ENCODE data around the gene USP17L15. TPM values are rescaled to one million over a fixed set of nuclear protein-coding genes. Genes with fewer than 3 reads are reported as not detected.
"Not testable (repeated sequence)": the region's sequence is repeated elsewhere in the genome, so short reads cannot be mapped to it uniquely, and the experiment has no call there.

The USP17L15 gene, protein sequence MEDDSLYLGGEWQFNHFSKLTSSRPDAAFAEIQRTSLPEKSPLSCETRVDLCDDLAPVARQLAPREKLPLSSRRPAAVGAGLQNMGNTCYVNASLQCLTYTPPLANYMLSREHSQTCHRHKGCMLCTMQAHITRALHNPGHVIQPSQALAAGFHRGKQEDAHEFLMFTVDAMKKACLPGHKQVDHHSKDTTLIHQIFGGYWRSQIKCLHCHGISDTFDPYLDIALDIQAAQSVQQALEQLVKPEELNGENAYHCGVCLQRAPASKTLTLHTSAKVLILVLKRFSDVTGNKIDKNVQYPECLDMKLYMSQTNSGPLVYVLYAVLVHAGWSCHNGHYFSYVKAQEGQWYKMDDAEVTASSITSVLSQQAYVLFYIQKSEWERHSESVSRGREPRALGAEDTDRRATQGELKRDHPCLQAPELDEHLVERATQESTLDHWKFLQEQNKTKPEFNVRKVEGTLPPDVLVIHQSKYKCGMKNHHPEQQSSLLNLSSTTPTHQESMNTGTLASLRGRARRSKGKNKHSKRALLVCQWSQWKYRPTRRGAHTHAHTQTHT
- not detected in 3 replicates for total RNA-seq
- long read RNA-seq, result 0 reads

DNA sequence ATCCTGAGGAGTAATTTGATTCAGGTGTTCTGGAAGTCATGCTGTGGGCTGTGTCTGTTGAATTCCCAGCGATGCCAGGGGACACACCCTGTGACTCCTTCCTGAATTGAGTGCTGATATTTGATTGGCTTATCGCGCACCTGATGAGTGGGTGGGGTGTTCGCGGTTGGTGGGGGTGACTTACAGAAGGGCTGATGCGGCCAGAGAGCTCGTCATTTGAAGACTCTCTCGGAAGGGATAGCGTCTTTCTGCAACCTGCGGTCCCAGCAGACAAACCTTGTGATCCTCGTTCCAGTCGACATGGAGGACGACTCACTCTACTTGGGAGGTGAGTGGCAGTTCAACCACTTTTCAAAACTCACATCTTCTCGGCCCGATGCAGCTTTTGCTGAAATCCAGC, at the start of gene USP17L15:
USP17L15 (plus strand) TSS at position 301 of the 400 bp plus-strand sequence; CDS start at position 301, 0 bp downstream.
- not testable (repeated sequence) for H3K9me3 Mint-ChIP-seq (ENCODE audit: low read depth); H3K4me1 Mint-ChIP-seq (ENCODE audit: low read depth); H3K36me3 Mint-ChIP-seq (ENCODE audit: low read depth); H3K4me3 Mint-ChIP-seq (ENCODE audit: unreplicated experiment); H3K27ac Mint-ChIP-seq (ENCODE audit: unreplicated experiment); H3K27me3 Mint-ChIP-seq (ENCODE audit: low read depth); DNase-seq (ENCODE audit: low spot score)

DNA sequence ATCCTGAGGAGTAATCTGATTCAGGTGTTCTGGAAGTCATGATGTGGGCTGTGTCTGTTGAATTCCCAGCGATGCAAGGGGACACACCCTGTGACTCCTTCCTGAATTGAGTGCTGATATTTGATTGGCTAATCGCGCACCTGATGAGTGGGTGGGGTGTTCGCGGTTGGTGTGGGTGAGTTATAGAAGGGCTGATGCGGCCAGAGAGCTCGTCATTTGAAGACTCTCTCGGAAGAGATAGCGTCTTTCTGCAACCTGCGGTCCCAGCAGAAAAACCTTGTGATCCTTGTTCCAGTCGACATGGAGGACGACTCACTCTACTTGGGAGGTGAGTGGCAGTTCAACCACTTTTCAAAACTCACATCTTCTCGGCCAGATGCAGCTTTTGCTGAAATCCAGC, 23.8 kb upstream of the USP17L15 start, which contains the start of gene USP17L10:
USP17L10 (plus strand) TSS at position 301 of the 400 bp plus-strand sequence; CDS start at position 301, 0 bp downstream.
- H3K36me3 Mint-ChIP-seq (ENCODE audit: low read depth); H3K27ac Mint-ChIP-seq (ENCODE audit: unreplicated experiment); H3K4me1 Mint-ChIP-seq (ENCODE audit: low read depth); H3K9me3 Mint-ChIP-seq (ENCODE audit: low read depth); H3K4me3 Mint-ChIP-seq (ENCODE audit: unreplicated experiment); H3K27me3 Mint-ChIP-seq (ENCODE audit: low read depth); DNase-seq (ENCODE audit: low spot score): not testable (repeated sequence)

DNA sequence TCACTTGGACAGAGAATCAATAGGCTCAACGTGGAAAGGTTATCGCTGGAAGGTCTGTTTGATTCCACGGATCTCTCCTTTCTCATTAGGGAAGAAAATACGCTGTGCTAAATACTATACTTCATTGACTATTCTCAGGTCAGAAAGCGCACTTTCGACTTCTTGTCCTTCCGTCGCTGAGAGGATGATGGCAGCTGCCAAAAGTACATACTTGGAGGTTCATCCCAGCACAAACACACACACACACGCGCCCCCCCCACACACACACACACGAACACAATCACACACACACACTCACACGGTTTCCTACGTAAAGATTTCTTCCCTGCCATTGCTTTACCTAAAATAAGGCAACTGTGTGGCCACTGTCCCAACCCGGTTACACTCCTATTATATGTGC, 19.5 kb upstream of the USP17L15 start:
- H3K27me3 Mint-ChIP-seq (ENCODE audit: low read depth); H3K4me3 Mint-ChIP-seq (ENCODE audit: unreplicated experiment); H3K4me1 Mint-ChIP-seq (ENCODE audit: low read depth); H3K9me3 Mint-ChIP-seq (ENCODE audit: low read depth); H3K27ac Mint-ChIP-seq (ENCODE audit: unreplicated experiment); H3K36me3 Mint-ChIP-seq (ENCODE audit: low read depth): not testable (repeated sequence)
- peak; percentile 53 for DNase-seq (ENCODE audit: low spot score)

DNA sequence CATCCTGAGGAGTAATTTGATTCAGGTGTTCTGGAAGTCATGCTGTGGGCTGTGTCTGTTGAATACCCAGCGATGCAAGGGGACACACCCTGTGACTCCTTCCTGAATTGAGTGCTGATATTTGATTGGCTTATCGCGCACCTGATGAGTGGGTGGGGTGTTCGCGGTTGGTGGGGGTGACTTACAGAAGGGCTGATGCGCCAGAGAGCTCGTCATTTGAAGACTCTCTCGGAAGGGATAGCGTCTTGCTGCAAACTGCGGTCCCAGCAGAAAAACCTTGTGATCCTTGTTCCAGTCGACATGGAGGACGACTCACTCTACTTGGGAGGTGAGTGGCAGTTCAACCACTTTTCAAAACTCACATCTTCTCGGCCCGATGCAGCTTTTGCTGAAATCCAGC, 19.1 kb upstream of the USP17L15 start, which contains the start of gene USP17L11:
USP17L11 (plus strand) TSS at position 301 of the 400 bp plus-strand sequence; CDS start at position 301, 0 bp downstream.
- H3K4me3 Mint-ChIP-seq (ENCODE audit: unreplicated experiment); DNase-seq (ENCODE audit: low spot score): not testable (repeated sequence)

DNA sequence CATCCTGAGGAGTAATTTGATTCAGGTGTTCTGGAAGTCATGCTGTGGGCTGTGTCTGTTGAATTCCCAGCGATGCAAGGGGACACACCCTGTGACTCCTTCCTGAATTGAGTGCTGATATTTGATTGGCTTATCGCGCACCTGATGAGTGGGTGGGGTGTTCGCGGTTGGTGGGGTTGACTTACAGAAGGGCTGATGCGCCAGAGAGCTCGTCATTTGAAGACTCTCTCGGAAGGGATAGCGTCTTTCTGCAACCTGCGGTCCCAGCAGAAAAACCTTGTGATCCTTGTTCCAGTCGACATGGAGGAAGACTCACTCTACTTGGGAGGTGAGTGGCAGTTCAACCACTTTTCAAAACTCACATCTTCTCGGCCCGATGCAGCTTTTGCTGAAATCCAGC, 14.3 kb upstream of the USP17L15 start, which contains the start of gene USP17L12:
USP17L12 (plus strand) TSS at position 301 of the 400 bp plus-strand sequence; CDS start at position 301, 0 bp downstream.
- not testable (repeated sequence) for H3K4me1 Mint-ChIP-seq (ENCODE audit: low read depth); H3K4me3 Mint-ChIP-seq (ENCODE audit: unreplicated experiment); DNase-seq (ENCODE audit: low spot score); H3K36me3 Mint-ChIP-seq (ENCODE audit: low read depth); H3K9me3 Mint-ChIP-seq (ENCODE audit: low read depth); H3K27me3 Mint-ChIP-seq (ENCODE audit: low read depth); H3K27ac Mint-ChIP-seq (ENCODE audit: unreplicated experiment)

More for the DNA sequence above, 19.1 kb upstream of the USP17L15 start, which contains the start of gene USP17L11:
- not testable (repeated sequence) for H3K36me3 Mint-ChIP-seq (ENCODE audit: low read depth); H3K9me3 Mint-ChIP-seq (ENCODE audit: low read depth); H3K4me1 Mint-ChIP-seq (ENCODE audit: low read depth); H3K27ac Mint-ChIP-seq (ENCODE audit: unreplicated experiment); H3K27me3 Mint-ChIP-seq (ENCODE audit: low read depth)

DNA sequence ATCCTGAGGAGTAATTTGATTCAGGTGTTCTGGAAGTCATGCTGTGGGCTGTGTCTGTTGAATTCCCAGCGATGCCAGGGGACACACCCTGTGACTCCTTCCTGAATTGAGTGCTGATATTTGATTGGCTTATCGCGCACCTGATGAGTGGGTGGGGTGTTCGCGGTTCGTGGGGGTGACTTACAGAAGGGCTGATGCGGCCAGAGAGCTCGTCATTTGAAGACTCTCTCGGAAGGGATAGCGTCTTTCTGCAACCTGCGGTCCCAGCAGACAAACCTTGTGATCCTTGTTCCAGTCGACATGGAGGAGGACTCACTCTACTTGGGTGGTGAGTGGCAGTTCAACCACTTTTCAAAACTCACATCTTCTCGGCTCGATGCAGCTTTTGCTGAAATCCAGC, 9.6 kb upstream of the USP17L15 start, which contains the start of gene USP17L13:
USP17L13 (plus strand) TSS at position 301 of the 400 bp plus-strand sequence; CDS start at position 301, 0 bp downstream.
- not testable (repeated sequence) for DNase-seq (ENCODE audit: low spot score); H3K27me3 Mint-ChIP-seq (ENCODE audit: low read depth); H3K9me3 Mint-ChIP-seq (ENCODE audit: low read depth); H3K4me3 Mint-ChIP-seq (ENCODE audit: unreplicated experiment); H3K4me1 Mint-ChIP-seq (ENCODE audit: low read depth); H3K27ac Mint-ChIP-seq (ENCODE audit: unreplicated experiment); H3K36me3 Mint-ChIP-seq (ENCODE audit: low read depth)

DNA sequence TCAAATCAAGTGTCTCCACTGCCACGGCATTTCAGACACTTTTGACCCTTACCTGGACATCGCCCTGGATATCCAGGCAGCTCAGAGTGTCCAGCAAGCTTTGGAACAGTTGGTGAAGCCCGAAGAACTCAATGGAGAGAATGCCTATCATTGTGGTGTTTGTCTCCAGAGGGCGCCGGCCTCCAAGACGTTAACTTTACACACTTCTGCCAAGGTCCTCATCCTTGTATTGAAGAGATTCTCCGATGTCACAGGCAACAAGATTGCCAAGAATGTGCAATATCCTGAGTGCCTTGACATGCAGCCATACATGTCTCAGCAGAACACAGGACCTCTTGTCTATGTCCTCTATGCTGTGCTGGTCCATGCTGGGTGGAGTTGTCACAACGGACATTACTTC, 3.9 kb upstream of the USP17L15 start:
- H3K4me3 Mint-ChIP-seq (ENCODE audit: unreplicated experiment); H3K36me3 Mint-ChIP-seq (ENCODE audit: low read depth); H3K27ac Mint-ChIP-seq (ENCODE audit: unreplicated experiment); H3K4me1 Mint-ChIP-seq (ENCODE audit: low read depth); H3K27me3 Mint-ChIP-seq (ENCODE audit: low read depth); H3K9me3 Mint-ChIP-seq (ENCODE audit: low read depth): not testable (repeated sequence)
- DNase-seq (ENCODE audit: low spot score), result peak; percentile 69

DNA sequence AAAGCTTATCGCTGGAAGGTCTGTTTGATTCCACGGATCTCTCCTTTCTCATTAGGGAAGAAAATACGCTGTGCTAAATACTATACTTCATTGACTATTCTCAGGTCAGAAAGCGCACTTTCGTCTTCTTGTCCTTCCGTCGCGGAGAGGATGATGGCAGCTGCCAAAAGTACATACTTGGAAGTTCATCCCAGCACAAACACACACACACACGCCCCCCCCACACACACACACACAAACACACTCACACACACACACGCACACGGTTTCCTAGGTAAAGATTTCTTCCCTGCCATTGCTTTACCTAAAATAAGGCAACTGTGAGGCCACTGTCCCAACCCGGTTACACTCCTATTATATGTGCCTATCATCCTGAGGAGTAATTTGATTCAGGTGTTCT, 4.3 kb downstream of the USP17L15 start:
- DNase-seq (ENCODE audit: low spot score), result peak; percentile 36
- H3K4me1 Mint-ChIP-seq (ENCODE audit: low read depth); H3K27me3 Mint-ChIP-seq (ENCODE audit: low read depth); H3K27ac Mint-ChIP-seq (ENCODE audit: unreplicated experiment); H3K9me3 Mint-ChIP-seq (ENCODE audit: low read depth); H3K4me3 Mint-ChIP-seq (ENCODE audit: unreplicated experiment); H3K36me3 Mint-ChIP-seq (ENCODE audit: low read depth): not testable (repeated sequence)

DNA sequence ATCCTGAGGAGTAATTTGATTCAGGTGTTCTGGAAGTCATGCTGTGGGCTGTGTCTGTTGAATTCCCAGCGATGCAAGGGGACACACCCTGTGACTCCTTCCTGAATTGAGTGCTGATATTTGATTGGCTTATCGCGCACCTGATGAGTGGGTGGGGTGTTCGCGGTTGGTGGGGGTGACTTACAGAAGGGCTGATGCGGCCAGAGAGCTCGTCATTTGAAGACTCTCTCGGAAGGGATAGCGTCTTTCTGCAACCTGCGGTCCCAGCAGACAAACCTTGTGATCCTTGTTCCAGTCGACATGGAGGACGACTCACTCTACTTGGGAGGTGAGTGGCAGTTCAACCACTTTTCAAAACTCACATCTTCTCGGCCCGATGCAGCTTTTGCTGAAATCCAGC, 9.4 kb downstream of the USP17L15 start, which contains the start of gene USP17L17:
USP17L17 (plus strand) TSS at position 301 of the 400 bp plus-strand sequence; CDS start at position 301, 0 bp downstream.
- not testable (repeated sequence) for H3K27ac Mint-ChIP-seq (ENCODE audit: unreplicated experiment); H3K27me3 Mint-ChIP-seq (ENCODE audit: low read depth)

DNA sequence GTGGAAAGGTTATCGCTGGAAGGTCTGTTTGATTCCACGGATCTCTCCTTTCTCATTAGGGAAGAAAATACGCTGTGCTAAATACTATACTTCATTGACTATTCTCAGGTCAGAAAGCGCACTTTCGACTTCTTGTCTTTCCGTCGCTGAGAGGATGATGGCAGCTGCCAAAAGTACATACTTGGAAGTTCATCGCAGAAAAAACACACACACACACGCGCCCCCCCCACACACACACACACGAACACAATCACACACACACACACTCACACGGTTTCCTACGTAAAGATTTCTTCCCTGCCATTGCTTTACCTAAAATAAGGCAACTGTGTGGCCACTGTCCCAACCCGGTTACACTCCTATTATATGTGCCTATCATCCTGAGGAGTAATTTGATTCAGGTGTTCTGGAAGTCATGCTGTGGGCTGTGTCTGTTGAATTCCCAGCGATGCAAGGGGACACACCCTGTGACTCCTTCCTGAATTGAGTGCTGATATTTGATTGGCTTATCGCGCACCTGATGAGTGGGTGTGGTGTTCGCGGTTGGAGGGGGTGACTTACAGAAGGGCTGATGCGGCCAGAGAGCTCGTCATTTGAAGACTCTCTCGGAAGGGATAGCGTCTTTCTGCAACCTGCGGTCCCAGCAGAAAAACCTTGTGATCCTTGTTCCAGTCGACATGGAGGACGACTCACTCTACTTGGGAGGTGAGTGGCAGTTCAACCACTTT, 13.9 kb downstream of the USP17L15 start, which contains the start of gene USP17L18:
USP17L18 (plus strand) TSS at position 678 of the 728 bp plus-strand sequence; CDS start at position 678, 0 bp downstream.
- H3K4me3 Mint-ChIP-seq (ENCODE audit: unreplicated experiment); H3K36me3 Mint-ChIP-seq (ENCODE audit: low read depth); H3K27me3 Mint-ChIP-seq (ENCODE audit: low read depth); H3K4me1 Mint-ChIP-seq (ENCODE audit: low read depth); H3K9me3 Mint-ChIP-seq (ENCODE audit: low read depth); H3K27ac Mint-ChIP-seq (ENCODE audit: unreplicated experiment): not testable (repeated sequence)
- DNase-seq (ENCODE audit: low spot score), result peak; percentile 71

More for the DNA sequence above, 9.4 kb downstream of the USP17L15 start, which contains the start of gene USP17L17:
- H3K4me1 Mint-ChIP-seq (ENCODE audit: low read depth); H3K4me3 Mint-ChIP-seq (ENCODE audit: unreplicated experiment); DNase-seq (ENCODE audit: low spot score); H3K9me3 Mint-ChIP-seq (ENCODE audit: low read depth); H3K36me3 Mint-ChIP-seq (ENCODE audit: low read depth): not testable (repeated sequence)

DNA sequence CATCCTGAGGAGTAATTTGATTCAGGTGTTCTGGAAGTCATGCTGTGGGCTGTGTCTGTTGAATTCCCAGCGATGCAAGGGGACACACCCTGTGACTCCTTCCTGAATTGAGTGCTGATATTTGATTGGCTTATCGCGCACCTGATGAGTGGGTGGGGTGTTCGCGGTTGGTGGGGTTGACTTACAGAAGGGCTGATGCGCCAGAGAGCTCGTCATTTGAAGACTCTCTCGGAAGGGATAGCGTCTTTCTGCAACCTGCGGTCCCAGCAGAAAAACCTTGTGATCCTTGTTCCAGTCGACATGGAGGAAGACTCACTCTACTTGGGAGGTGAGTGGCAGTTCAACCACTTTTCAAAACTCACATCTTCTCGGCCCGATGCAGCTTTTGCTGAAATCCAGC, 18.9 kb downstream of the USP17L15 start, which contains the start of gene USP17L19:
USP17L19 (plus strand) TSS at position 301 of the 400 bp plus-strand sequence; CDS start at position 301, 0 bp downstream.
- not testable (repeated sequence) for H3K27ac Mint-ChIP-seq (ENCODE audit: unreplicated experiment); DNase-seq (ENCODE audit: low spot score); H3K4me1 Mint-ChIP-seq (ENCODE audit: low read depth); H3K36me3 Mint-ChIP-seq (ENCODE audit: low read depth); H3K9me3 Mint-ChIP-seq (ENCODE audit: low read depth); H3K27me3 Mint-ChIP-seq (ENCODE audit: low read depth); H3K4me3 Mint-ChIP-seq (ENCODE audit: unreplicated experiment)

DNA sequence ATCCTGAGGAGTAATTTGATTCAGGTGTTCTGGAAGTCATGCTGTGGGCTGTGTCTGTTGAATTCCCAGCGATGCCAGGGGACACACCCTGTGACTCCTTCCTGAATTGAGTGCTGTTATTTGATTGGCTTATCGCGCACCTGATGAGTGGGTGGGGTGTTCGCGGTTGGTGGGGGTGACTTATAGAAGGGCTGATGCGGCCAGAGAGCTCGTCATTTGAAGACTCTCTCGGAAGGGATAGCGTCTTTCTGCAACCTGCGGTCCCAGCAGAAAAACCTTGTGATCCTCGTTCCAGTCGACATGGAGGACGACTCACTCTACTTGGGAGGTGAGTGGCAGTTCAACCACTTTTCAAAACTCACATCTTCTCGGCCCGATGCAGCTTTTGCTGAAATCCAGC, 23.6 kb downstream of the USP17L15 start, which contains the start of gene USP17L20:
USP17L20 (plus strand) TSS at position 301 of the 400 bp plus-strand sequence; CDS start at position 301, 0 bp downstream.
- H3K36me3 Mint-ChIP-seq (ENCODE audit: low read depth), result not testable (repeated sequence)

More for the DNA sequence above, 23.6 kb downstream of the USP17L15 start, which contains the start of gene USP17L20:
- not testable (repeated sequence) for H3K4me3 Mint-ChIP-seq (ENCODE audit: unreplicated experiment); H3K4me1 Mint-ChIP-seq (ENCODE audit: low read depth); H3K27me3 Mint-ChIP-seq (ENCODE audit: low read depth); H3K9me3 Mint-ChIP-seq (ENCODE audit: low read depth); H3K27ac Mint-ChIP-seq (ENCODE audit: unreplicated experiment); DNase-seq (ENCODE audit: low spot score)

Data from chondrocyte (in vitro differentiated cells).